LNCaP clone FGC (cell line): ENCODE data around the gene RAE1.

Experiments used
- DNase-seq: peaks from one replicate; pipeline ENCODE4 v3.0.0-alpha.2; 2011; ENCODE audit warnings: low read depth
- H3K4me3 ChIP-seq: 2 replicates; pipeline ENCODE4 v1.5.1; 2011; ENCODE audit warnings: mild to moderate bottlenecking, low read depth, low read length, control low read depth
- TF ChIP-seq, protein P1 (sequence below): IDR thresholded peaks from 2 replicates; pipeline ENCODE4 v1.5.1; 2012; ENCODE audit warnings: mild to moderate bottlenecking; ENCODE audit not compliant: control insufficient read depth, insufficient read depth; ENCODE audit errors: extremely low read depth

The RAE1 gene

DNA sequence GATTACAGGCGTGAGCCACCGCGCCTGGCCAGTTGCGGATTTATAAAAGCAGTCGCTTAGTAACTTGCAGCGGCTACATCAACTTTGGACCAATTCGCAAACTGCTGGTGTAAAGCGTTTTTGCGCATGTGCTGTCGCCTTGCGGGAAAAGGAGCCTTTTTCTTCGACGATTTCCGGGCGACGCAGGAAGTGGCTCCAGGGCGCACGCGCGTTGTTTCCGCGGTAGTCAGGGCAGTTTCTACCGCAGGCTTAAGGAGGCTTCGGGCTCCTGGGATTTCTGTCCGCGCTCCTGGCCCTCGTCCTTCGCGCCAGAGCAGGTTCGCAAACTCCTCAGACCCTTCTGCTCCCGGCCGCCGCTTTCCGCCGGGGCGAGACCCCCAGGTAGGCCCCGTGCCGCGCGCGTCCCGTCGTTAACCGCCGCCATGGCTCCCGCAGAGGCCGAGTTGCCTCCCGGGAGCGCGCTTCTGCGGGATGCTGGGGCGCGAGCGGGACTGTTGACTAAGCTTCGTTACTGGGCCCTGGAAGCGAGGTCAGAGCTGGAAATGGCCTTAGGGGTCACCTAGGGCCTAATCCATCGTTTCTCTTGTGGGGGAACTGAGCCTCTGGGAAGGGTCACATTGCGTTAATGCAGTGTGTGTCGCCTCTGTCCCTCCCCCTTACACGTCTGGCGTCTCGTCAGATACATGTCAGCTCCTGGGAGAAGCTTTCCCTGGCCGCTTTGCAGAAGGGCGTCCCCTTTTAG lies at the start of gene RAE1:
RAE1 (plus strand) TSS at position 214 of the 742 bp plus-strand sequence. CDS start 2,784 bp downstream, outside the sequence.
- H3K4me3 ChIP-seq = peak within 1 kb of the TSS; percentile 99
- DNase-seq = peak; percentile 88
- TF ChIP-seq, protein P1, sequence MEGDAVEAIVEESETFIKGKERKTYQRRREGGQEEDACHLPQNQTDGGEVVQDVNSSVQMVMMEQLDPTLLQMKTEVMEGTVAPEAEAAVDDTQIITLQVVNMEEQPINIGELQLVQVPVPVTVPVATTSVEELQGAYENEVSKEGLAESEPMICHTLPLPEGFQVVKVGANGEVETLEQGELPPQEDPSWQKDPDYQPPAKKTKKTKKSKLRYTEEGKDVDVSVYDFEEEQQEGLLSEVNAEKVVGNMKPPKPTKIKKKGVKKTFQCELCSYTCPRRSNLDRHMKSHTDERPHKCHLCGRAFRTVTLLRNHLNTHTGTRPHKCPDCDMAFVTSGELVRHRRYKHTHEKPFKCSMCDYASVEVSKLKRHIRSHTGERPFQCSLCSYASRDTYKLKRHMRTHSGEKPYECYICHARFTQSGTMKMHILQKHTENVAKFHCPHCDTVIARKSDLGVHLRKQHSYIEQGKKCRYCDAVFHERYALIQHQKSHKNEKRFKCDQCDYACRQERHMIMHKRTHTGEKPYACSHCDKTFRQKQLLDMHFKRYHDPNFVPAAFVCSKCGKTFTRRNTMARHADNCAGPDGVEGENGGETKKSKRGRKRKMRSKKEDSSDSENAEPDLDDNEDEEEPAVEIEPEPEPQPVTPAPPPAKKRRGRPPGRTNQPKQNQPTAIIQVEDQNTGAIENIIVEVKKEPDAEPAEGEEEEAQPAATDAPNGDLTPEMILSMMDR = no peak

- no peak for DNase-seq
- no peak overlapping the region for H3K4me3 ChIP-seq
- TF ChIP-seq, protein P1 = no peak
Measured at GRCh38 chr20:57306747-57307146, 44.3 kb upstream of the RAE1 start.

GRCh38 chr20:57308451-57309271 lies 42.4 kb upstream of the RAE1 start:
- TF ChIP-seq, protein P1 = no peak
- no peak overlapping the region for H3K4me3 ChIP-seq
- no peak for DNase-seq

- no peak overlapping the region for H3K4me3 ChIP-seq
- DNase-seq = no peak
- TF ChIP-seq, protein P1 = no peak
Measured at GRCh38 chr20:57309544-57310115, 41.4 kb upstream of the RAE1 start.

GRCh38 chr20:57310821-57311514 lies 40.1 kb upstream of the RAE1 start:
- no peak overlapping the region for H3K4me3 ChIP-seq
- DNase-seq = no peak
- TF ChIP-seq, protein P1 = peak; percentile 9; the same call in 1 of the 2 replicates

- TF ChIP-seq, protein P1 = no peak
- no peak for DNase-seq
- no peak overlapping the region for H3K4me3 ChIP-seq
Measured at GRCh38 chr20:57312138-57312537, 38.9 kb upstream of the RAE1 start.
